ENCODE data around the gene TMEM120B.

The TMEM120B gene

GRCh38 chr12:121795034-121795968 is 82.7 kb downstream of the TMEM120B start:
- no peak overlapping the region for H3K4me3 ChIP-seq (replicated peaks; ENCODE audit: low read depth, low read length)
- no peaks in the 10 kb centered on the region for H3K27me3 ChIP-seq (replicated peaks; ENCODE audit: control insufficient read depth, insufficient read depth, low read length)
- TF ChIP-seq CTCF (IDR thresholded peaks at IDR 0.05; ENCODE audit: insufficient read depth, low read length, poor library complexity, severe bottlenecking): peak; percentile 93
- H3K36me3 ChIP-seq (ENCODE audit: control insufficient read depth, insufficient read depth, low read length): peaks cover 28% of the 10 kb centered on the region
- DNase-seq (ENCODE audit: extremely low read depth, insufficient read length): peak; percentile 80

GRCh38 chr12:121796855-121797751 is 84.6 kb downstream of the TMEM120B start:
- TF ChIP-seq CTCF (IDR thresholded peaks at IDR 0.05; ENCODE audit: insufficient read depth, low read length, poor library complexity, severe bottlenecking): no peak
- no peak for DNase-seq (ENCODE audit: extremely low read depth, insufficient read length)
- no peak overlapping the region for H3K4me3 ChIP-seq (replicated peaks; ENCODE audit: low read depth, low read length)
- H3K36me3 ChIP-seq (ENCODE audit: control insufficient read depth, insufficient read depth, low read length): peaks cover 28% of the 10 kb centered on the region
- H3K27me3 ChIP-seq (replicated peaks; ENCODE audit: control insufficient read depth, insufficient read depth, low read length): no peaks in the 10 kb centered on the region

- peak; percentile 9 for DNase-seq (ENCODE audit: extremely low read depth, insufficient read length)
- Histone ChIP-seq H3K4me3 (replicated peaks; ENCODE audit: low read depth, low read length) (no peak overlapping the region), H3K27me3 (replicated peaks; ENCODE audit: control insufficient read depth, insufficient read depth, low read length) (no peaks in the 10 kb centered on the region), H3K36me3 (ENCODE audit: control insufficient read depth, insufficient read depth, low read length) (peaks cover 28% of the 10 kb centered on the region)
- TF ChIP-seq CTCF (IDR thresholded peaks at IDR 0.05; ENCODE audit: insufficient read depth, low read length, poor library complexity, severe bottlenecking): no peak
These were observed 85.6 kb downstream of the TMEM120B start for GRCh38 chr12:121797937-121798786.

- Histone ChIP-seq H3K27me3 (replicated peaks; ENCODE audit: control insufficient read depth, insufficient read depth, low read length) (no peaks in the 10 kb centered on the region), H3K36me3 (ENCODE audit: control insufficient read depth, insufficient read depth, low read length) (peaks cover 28% of the 10 kb centered on the region), H3K4me3 (replicated peaks; ENCODE audit: low read depth, low read length) (peak overlapping the region; percentile 53)
- no peak for TF ChIP-seq CTCF (IDR thresholded peaks at IDR 0.05; ENCODE audit: insufficient read depth, low read length, poor library complexity, severe bottlenecking)
- no peak for DNase-seq (ENCODE audit: extremely low read depth, insufficient read length)
These were observed 86.2 kb downstream of the TMEM120B start for GRCh38 chr12:121798787-121799155.

GRCh38 chr12:121799156-121799841 is 86.7 kb downstream of the TMEM120B start:
- peaks cover 28% of the 10 kb centered on the region for H3K36me3 ChIP-seq (ENCODE audit: control insufficient read depth, insufficient read depth, low read length)
- H3K27me3 ChIP-seq (replicated peaks; ENCODE audit: control insufficient read depth, insufficient read depth, low read length): no peaks in the 10 kb centered on the region
- DNase-seq (ENCODE audit: extremely low read depth, insufficient read length): no peak
- H3K4me3 ChIP-seq (replicated peaks; ENCODE audit: low read depth, low read length): peak overlapping the region; percentile 82
- TF ChIP-seq CTCF (IDR thresholded peaks at IDR 0.05; ENCODE audit: insufficient read depth, low read length, poor library complexity, severe bottlenecking): peak; percentile 8
